Activated naive CD4-positive, alpha-beta T cell treated with anti-CD3 and anti-CD28 coated beads for 36 hours (primary cell): ENCODE results near the gene ST6GALNAC3. TPM values are rescaled to one million over a fixed set of nuclear protein-coding genes. Genes with fewer than 3 reads are reported as not detected.

Experiments used
- CTCF ChIA-PET: fragments of 350-600 bp; sonication (Branson Sonifier 250); formaldehyde crosslinking; loops from one replicate; lab custom pipeline; 2021; ENCODE audit warnings: antibody characterized with exemption; lab: Charles Lee
- DNase-seq: peaks from one replicate; pipeline ENCODE4 v3.0.0-alpha.2; 2020
- H3K27ac Mint-ChIP-seq: one replicate; pipeline ENCODE4 v1.8.0; 2021; ENCODE audit warnings: mild to moderate bottlenecking, mixed read lengths
- H3K27me3 Mint-ChIP-seq: one replicate; pipeline ENCODE4 v1.8.0; 2021; ENCODE audit warnings: low read depth, mixed read lengths
- H3K36me3 Mint-ChIP-seq: one replicate; pipeline ENCODE4 v1.8.0; 2021; ENCODE audit warnings: low read depth, mixed read lengths
- H3K4me1 Mint-ChIP-seq: one replicate; pipeline ENCODE4 v1.8.0; 2021; ENCODE audit warnings: low read depth, mixed read lengths
- H3K4me3 Mint-ChIP-seq: one replicate; pipeline ENCODE4 v1.8.0; 2021; ENCODE audit warnings: mild to moderate bottlenecking, moderate library complexity, mixed read lengths
- H3K9me3 Mint-ChIP-seq: one replicate; pipeline ENCODE4 v1.8.0; 2021; ENCODE audit warnings: mixed read lengths
- intact Hi-C: fragments of 100-400 bp; cut with micrococcal nuclease; formaldehyde crosslinking; loops from one replicate; pipeline ENCODE4 v1.15.1; 2023
- total RNA-seq, 2 experiments: library from RNA; stranded (reverse); gene quantifications; one replicate each; pipeline ENCODE4 v1.2.3, GENCODE V29; 2021

ST6GALNAC3 gene
- total RNA-seq, 2 experiments from 2014 or later, result 2.5 to 2.8 TPM

DNA sequence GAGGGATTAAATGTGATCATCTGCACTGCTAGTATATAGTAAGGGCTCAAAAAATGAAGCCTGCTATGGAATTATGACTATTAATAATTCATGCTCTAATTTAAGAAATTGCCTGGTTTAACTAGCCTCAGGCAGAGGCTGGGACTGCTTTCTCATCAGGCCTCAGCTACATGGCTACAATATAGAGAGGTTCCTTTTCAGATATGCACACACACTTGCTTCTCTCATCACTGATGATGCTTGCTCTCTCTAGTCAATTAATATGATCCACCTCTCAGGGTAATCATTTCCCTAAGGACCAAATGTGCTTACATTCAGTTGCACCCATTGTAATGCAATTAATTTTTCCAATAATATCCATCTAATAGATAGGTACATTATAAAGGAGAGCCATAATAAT lies 467.8 kb downstream of the ST6GALNAC3 start:
- Mint-ChIP-seq H3K36me3 (no peaks in the 10 kb centered on the region), H3K27me3 (no peaks in the 10 kb centered on the region), H3K4me1 (no peaks in the 10 kb centered on the region), H3K9me3 (peaks cover 4% of the 10 kb centered on the region), H3K27ac (no peak overlapping the region), H3K4me3 (no peak overlapping the region)
- no peak for DNase-seq
- intact Hi-C loops, result no loop called here
- CTCF ChIA-PET, result no interaction called here

DNA sequence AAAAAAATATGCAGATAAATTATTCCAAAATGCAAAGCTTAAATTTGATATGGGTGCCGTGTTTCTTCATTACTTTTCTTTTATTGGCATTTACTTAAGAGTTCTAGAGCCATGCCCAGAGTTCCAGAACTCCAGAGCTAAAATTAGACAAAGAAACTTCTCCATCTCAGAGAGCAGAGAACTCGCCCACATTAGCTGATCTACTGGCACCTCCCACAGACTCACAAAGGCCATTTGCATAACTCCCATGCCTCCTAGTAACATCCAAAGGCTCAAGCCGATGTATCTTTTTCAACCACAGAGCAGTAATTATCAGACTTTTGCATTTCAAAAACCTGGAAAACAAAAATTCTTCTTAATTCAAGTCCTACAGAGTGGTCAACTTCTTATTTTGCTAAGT lies 468.9 kb downstream of the ST6GALNAC3 start:
- intact Hi-C loops, result no loop called here
- no peaks in the 10 kb centered on the region for H3K36me3 Mint-ChIP-seq
- H3K27me3 Mint-ChIP-seq, result no peaks in the 10 kb centered on the region
- no peak for DNase-seq
- H3K4me1 Mint-ChIP-seq, result no peaks in the 10 kb centered on the region
- H3K27ac Mint-ChIP-seq, result no peak overlapping the region
- no peak overlapping the region for H3K4me3 Mint-ChIP-seq
- peaks cover 2% of the 10 kb centered on the region for H3K9me3 Mint-ChIP-seq
- CTCF ChIA-PET, result interaction anchor here (0.6 to 1.0 kb wide), 2 partner anchors 45 to 212 kb away, joined by 3 to 4 read pairs; no protein-coding TSS in a partner anchor

GRCh38 chr1:76546354-76546933 lies 471.9 kb downstream of the ST6GALNAC3 start:
- H3K4me1 Mint-ChIP-seq, result no peaks in the 10 kb centered on the region
- H3K27ac Mint-ChIP-seq, result no peak overlapping the region
- intact Hi-C loops, result no loop called here
- no peak overlapping the region for H3K4me3 Mint-ChIP-seq
- no peaks in the 10 kb centered on the region for H3K27me3 Mint-ChIP-seq
- DNase-seq, result no peak
- H3K9me3 Mint-ChIP-seq, result no peaks in the 10 kb centered on the region
- CTCF ChIA-PET, result no interaction called here
- H3K36me3 Mint-ChIP-seq, result no peaks in the 10 kb centered on the region

- no peak overlapping the region for H3K4me3 Mint-ChIP-seq
- CTCF ChIA-PET, result interaction anchor here (0.6 kb wide), 1 partner anchor 1314 kb away, joined by 4 read pairs; no protein-coding TSS in a partner anchor
- no peak for DNase-seq
- H3K36me3 Mint-ChIP-seq, result no peaks in the 10 kb centered on the region
- intact Hi-C loops, result loop anchor here (1.0 kb wide), 1 partner anchor 394 kb away; no protein-coding TSS in a partner anchor
- no peaks in the 10 kb centered on the region for H3K9me3 Mint-ChIP-seq
- H3K4me1 Mint-ChIP-seq, result no peaks in the 10 kb centered on the region
- H3K27me3 Mint-ChIP-seq, result no peaks in the 10 kb centered on the region
- no peak overlapping the region for H3K27ac Mint-ChIP-seq
Observed at GRCh38 chr1:76547916-76548315, 473.4 kb downstream of the ST6GALNAC3 start.

GRCh38 chr1:76548513-76549100 lies 474.1 kb downstream of the ST6GALNAC3 start:
- Mint-ChIP-seq H3K4me1 (no peaks in the 10 kb centered on the region), H3K4me3 (no peak overlapping the region), H3K9me3 (no peaks in the 10 kb centered on the region), H3K27ac (no peak overlapping the region), H3K27me3 (no peaks in the 10 kb centered on the region), H3K36me3 (no peaks in the 10 kb centered on the region)
- DNase-seq, result no peak
- CTCF ChIA-PET, result no interaction called here
- intact Hi-C loops, result loop anchor here (1.0 kb wide), 1 partner anchor 394 kb away; no protein-coding TSS in a partner anchor

GRCh38 chr1:76554283-76554682 lies 479.7 kb downstream of the ST6GALNAC3 start:
- Mint-ChIP-seq H3K27me3 (no peaks in the 10 kb centered on the region), H3K9me3 (no peaks in the 10 kb centered on the region), H3K27ac (no peak overlapping the region), H3K4me3 (no peak overlapping the region), H3K36me3 (no peaks in the 10 kb centered on the region), H3K4me1 (no peaks in the 10 kb centered on the region)
- CTCF ChIA-PET, result no interaction called here
- no peak for DNase-seq
- intact Hi-C loops, result no loop called here

DNA sequence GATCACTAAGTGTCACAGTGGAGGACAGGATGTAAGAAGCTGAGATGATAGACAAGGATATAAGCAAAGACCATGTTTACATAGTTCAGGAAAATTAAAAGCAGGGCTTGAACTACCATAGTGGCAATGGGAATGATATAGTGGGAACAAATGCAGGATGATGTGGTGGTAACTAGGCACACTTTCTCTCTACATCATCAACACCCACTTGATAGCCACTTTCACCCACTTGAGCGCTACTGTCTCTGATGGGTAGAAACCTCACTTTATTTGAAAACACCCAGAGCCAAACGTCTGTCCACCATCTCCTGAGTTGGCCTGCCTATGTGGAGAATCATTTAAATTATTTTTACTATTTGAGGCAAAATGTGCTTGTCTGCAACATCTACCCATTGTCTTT lies 487.7 kb downstream of the ST6GALNAC3 start:
- no peak overlapping the region for H3K27ac Mint-ChIP-seq
- no peaks in the 10 kb centered on the region for H3K36me3 Mint-ChIP-seq
- no peak for DNase-seq
- intact Hi-C loops, result no loop called here
- CTCF ChIA-PET, result no interaction called here
- H3K9me3 Mint-ChIP-seq, result no peaks in the 10 kb centered on the region
- no peak overlapping the region for H3K4me3 Mint-ChIP-seq
- H3K27me3 Mint-ChIP-seq, result no peaks in the 10 kb centered on the region
- no peaks in the 10 kb centered on the region for H3K4me1 Mint-ChIP-seq

GRCh38 chr1:76568573-76569238 lies 494.2 kb downstream of the ST6GALNAC3 start:
- Mint-ChIP-seq H3K27ac (no peak overlapping the region), H3K27me3 (no peaks in the 10 kb centered on the region), H3K4me1 (no peaks in the 10 kb centered on the region), H3K9me3 (no peaks in the 10 kb centered on the region), H3K36me3 (no peaks in the 10 kb centered on the region), H3K4me3 (no peak overlapping the region)
- CTCF ChIA-PET, result no interaction called here
- no peak for DNase-seq
- intact Hi-C loops, result no loop called here

DNA sequence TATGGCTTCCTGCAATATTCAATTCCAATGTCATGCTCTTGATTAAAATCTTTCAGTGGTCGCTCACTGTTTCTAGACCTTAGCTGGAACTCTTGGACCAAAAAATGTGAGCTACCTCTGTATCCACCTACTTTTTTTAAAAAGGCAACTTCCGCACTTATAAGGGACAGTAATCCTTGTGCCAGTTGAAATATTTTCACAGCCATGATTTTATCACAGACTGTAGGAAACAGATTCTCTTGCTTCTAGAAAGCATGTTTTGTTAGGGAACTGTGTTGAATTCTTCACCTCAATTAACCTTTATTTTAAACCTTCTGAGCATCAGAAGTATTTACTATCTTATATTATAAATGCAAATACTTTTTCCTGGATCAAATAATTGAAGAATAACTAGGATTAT lies 496.7 kb downstream of the ST6GALNAC3 start:
- DNase-seq, result no peak

GRCh38 chr1:76572229-76572628 lies 497.7 kb downstream of the ST6GALNAC3 start:
- H3K36me3 Mint-ChIP-seq, result no peaks in the 10 kb centered on the region
- H3K9me3 Mint-ChIP-seq, result no peaks in the 10 kb centered on the region
- CTCF ChIA-PET, result no interaction called here
- no peaks in the 10 kb centered on the region for H3K4me1 Mint-ChIP-seq
- no peaks in the 10 kb centered on the region for H3K27me3 Mint-ChIP-seq
- no peak overlapping the region for H3K27ac Mint-ChIP-seq
- H3K4me3 Mint-ChIP-seq, result no peak overlapping the region
- DNase-seq, result no peak
- intact Hi-C loops, result no loop called here

More for the DNA sequence above, 496.7 kb downstream of the ST6GALNAC3 start:
- no peaks in the 10 kb centered on the region for H3K36me3 Mint-ChIP-seq
- no peaks in the 10 kb centered on the region for H3K9me3 Mint-ChIP-seq
- intact Hi-C loops, result no loop called here
- H3K4me3 Mint-ChIP-seq, result no peak overlapping the region
- H3K4me1 Mint-ChIP-seq, result no peaks in the 10 kb centered on the region
- H3K27ac Mint-ChIP-seq, result no peak overlapping the region
- CTCF ChIA-PET, result no interaction called here
- no peaks in the 10 kb centered on the region for H3K27me3 Mint-ChIP-seq

GRCh38 chr1:76576876-76577524 lies 502.5 kb downstream of the ST6GALNAC3 start:
- no peaks in the 10 kb centered on the region for H3K36me3 Mint-ChIP-seq
- CTCF ChIA-PET, result no interaction called here
- H3K4me1 Mint-ChIP-seq, result no peaks in the 10 kb centered on the region
- no peaks in the 10 kb centered on the region for H3K27me3 Mint-ChIP-seq
- intact Hi-C loops, result no loop called here
- DNase-seq, result no peak
- H3K9me3 Mint-ChIP-seq, result no peaks in the 10 kb centered on the region
- H3K4me3 Mint-ChIP-seq, result no peak overlapping the region
- H3K27ac Mint-ChIP-seq, result no peak overlapping the region

DNA sequence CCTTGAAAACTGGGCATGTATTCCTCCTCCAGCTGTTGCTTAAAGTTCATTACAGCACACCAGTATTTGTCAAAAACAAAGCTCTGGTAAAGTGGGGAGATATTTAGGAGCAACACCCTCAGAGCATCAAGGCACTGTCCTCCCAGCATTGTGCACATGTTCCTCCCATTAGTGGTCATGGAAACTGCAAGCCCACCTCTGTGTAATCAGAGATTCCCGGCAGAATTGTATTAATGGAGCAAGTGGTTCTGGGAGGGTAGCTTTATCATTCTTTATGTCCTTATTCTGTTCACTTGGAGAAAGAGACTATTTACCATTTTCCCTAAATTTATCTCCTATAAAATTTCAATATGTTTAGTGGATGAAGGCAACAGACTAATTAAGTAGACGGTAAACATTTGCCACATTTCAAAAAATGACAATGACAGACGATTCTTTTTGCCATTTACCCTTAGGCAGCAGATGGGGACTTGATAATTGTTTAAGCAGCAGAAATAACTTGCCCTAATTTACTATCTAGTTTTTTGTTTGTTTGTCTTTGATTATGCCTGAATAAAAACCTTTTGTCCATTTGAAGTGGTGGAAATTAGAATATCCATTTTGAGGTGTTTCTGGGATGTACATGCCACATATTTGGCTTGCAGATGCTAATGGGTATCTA lies 503.1 kb downstream of the ST6GALNAC3 start:
- intact Hi-C loops, result no loop called here
- CTCF ChIA-PET, result no interaction called here
- H3K9me3 Mint-ChIP-seq, result no peaks in the 10 kb centered on the region
- H3K27me3 Mint-ChIP-seq, result no peaks in the 10 kb centered on the region
- no peaks in the 10 kb centered on the region for H3K4me1 Mint-ChIP-seq
- no peaks in the 10 kb centered on the region for H3K36me3 Mint-ChIP-seq
- no peak for DNase-seq
- no peak overlapping the region for H3K4me3 Mint-ChIP-seq
- H3K27ac Mint-ChIP-seq, result no peak overlapping the region
